Cardiac muscle cell (in vitro differentiated cells and primary cell): Measurements from ENCODE around the gene EPHA8. TPM values are rescaled to one million over a fixed set of nuclear protein-coding genes. Genes with fewer than 3 reads are reported as not detected.

Experiments used
- DNase-seq, 2 donors: peaks; one replicate each; pipeline versions ENCODE4 v3.0.0 to v3.0.0-alpha.2; 2010 to 2017; ENCODE audit warnings: low read depth in 1 of 2, low spot score in 1 of 2
- H3K27ac ChIP-seq: fragments of 200-600 bp; sonication (generic); 2 replicates; pipeline ENCODE4 v1.5.1; 2016
- H3K27me3 ChIP-seq: fragments of 200-600 bp; sonication (generic); 2 replicates; pipeline ENCODE4 v1.6.0; 2016; ENCODE audit warnings: control low read depth
- H3K36me3 ChIP-seq: fragments of 200-600 bp; sonication (generic); 2 replicates; pipeline ENCODE4 v1.5.1; 2016; ENCODE audit warnings: control low read depth
- H3K4me1 ChIP-seq: fragments of 200-600 bp; sonication (generic); 2 replicates; pipeline ENCODE4 v1.8.1; 2017; ENCODE audit warnings: low read depth, mild to moderate bottlenecking, mixed run types
- H3K4me3 ChIP-seq: fragments of 200-600 bp; sonication (generic); 2 replicates; pipeline ENCODE4 v1.5.1; 2016; ENCODE audit warnings: mild to moderate bottlenecking
- H3K9me3 ChIP-seq: fragments of 200-600 bp; sonication (generic); 2 replicates; pipeline ENCODE4 v1.5.1; 2017; ENCODE audit warnings: low read depth, mild to moderate bottlenecking, control low read depth
- polyA plus RNA-seq: library from polyadenylated mRNA; unstranded; fragments of >200 nt; fragmentation: Nextera tagmentation; extraction: Ambion mirVana; gene quantifications from 2 replicates; pipeline ENCODE4 v1.2.1, GENCODE V29; 2016
- total RNA-seq: library from RNA; depleted of rRNA; stranded (reverse); fragments of >200 nt; gene quantifications from 2 replicates; pipeline ENCODE4 v1.2.3, GENCODE V29; 2016
- TF ChIP-seq, protein P1 (sequence below): IDR thresholded peaks from 2 replicates; pipeline ENCODE4 v1.5.1; 2012; ENCODE audit warnings: low read depth, mild to moderate bottlenecking, low read length

EPHA8 gene
- total and polyA plus RNA-seq, 2 experiments from 2014 or later, result 4.7 to 10.9 TPM

DNA sequence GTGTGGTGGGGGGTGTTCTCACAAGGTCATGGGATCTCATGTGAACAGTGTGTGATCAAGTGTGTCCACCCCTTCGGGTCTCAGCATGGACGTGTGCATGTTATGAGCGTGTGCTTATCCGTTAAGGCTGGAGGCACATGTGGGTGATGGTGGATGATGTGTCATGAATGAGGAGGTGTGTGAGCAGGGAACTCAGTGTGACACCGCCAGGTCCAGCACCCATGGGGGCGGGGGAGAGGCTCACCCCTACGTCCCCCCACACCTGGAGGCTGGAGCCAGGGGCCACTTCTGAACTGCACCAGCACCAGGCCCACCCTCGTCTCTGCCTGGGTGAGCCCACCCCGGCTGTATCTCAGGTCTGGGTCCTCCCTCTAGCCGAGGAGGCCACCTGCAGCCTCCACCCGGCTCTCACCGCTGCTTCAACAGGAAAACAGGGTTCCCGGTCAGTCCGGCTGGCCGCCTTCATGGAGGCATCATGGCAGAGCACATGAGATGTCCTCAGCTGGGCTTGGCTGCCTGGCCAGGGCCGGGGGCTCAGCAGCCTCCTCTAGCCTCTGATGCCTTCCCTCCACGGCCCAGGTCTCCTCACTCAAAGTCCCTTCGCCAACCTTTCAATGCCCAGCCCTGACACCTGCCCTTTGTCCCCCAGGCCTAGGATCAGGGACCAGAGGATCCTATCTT, 38.9 kb downstream of the EPHA8 start:
- H3K36me3 ChIP-seq, result no peaks in the 10 kb centered on the region
- no peaks in the 10 kb centered on the region for H3K4me1 ChIP-seq
- no peak overlapping the region for H3K27ac ChIP-seq
- TF ChIP-seq, protein P1, sequence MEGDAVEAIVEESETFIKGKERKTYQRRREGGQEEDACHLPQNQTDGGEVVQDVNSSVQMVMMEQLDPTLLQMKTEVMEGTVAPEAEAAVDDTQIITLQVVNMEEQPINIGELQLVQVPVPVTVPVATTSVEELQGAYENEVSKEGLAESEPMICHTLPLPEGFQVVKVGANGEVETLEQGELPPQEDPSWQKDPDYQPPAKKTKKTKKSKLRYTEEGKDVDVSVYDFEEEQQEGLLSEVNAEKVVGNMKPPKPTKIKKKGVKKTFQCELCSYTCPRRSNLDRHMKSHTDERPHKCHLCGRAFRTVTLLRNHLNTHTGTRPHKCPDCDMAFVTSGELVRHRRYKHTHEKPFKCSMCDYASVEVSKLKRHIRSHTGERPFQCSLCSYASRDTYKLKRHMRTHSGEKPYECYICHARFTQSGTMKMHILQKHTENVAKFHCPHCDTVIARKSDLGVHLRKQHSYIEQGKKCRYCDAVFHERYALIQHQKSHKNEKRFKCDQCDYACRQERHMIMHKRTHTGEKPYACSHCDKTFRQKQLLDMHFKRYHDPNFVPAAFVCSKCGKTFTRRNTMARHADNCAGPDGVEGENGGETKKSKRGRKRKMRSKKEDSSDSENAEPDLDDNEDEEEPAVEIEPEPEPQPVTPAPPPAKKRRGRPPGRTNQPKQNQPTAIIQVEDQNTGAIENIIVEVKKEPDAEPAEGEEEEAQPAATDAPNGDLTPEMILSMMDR, result no peak
- H3K9me3 ChIP-seq, result no peaks in the 10 kb centered on the region
- H3K27me3 ChIP-seq, result peaks cover 61% of the 10 kb centered on the region
- no peak for DNase-seq
- H3K4me3 ChIP-seq, result no peak overlapping the region

GRCh38 chr1:22606161-22606560, 42.9 kb downstream of the EPHA8 start:
- Histone ChIP-seq H3K27me3 (peaks cover 73% of the 10 kb centered on the region), H3K27ac (no peak overlapping the region), H3K4me3 (no peak overlapping the region), H3K36me3 (no peaks in the 10 kb centered on the region), H3K9me3 (no peaks in the 10 kb centered on the region), H3K4me1 (no peaks in the 10 kb centered on the region)
- DNase-seq, result no peak
- TF ChIP-seq, protein P1, result no peak

- DNase-seq, result peak in 1 of 2 donors; percentile 58
- H3K9me3 ChIP-seq, result no peaks in the 10 kb centered on the region
- H3K27ac ChIP-seq, result no peak overlapping the region
- H3K4me1 ChIP-seq, result no peaks in the 10 kb centered on the region
- TF ChIP-seq, protein P1, result no peak
- no peaks in the 10 kb centered on the region for H3K36me3 ChIP-seq
- H3K27me3 ChIP-seq, result peaks cover 73% of the 10 kb centered on the region
- no peak overlapping the region for H3K4me3 ChIP-seq
Measured at GRCh38 chr1:22607154-22607553, 43.9 kb downstream of the EPHA8 start.

DNA sequence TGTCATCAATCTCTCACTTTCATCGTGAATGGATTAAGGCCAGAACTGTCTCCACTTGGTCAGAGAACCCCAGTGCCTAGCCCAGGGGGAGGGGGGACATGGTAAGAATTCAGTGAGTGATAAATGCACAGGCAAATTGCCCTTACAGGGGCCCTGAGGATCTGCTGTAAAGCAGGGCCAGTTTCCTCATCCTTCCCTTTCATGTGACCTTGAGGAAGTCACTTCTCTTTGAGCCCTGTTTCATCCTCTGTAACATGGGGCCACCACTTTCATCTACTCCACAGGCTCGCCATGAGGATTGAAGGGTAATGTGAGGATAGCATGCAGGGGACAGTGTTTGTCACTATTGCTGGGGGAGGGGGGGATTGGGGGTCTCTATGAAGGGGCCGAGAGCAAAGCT, 45.1 kb downstream of the EPHA8 start:
- H3K9me3 ChIP-seq, result no peaks in the 10 kb centered on the region
- peaks cover 73% of the 10 kb centered on the region for H3K27me3 ChIP-seq
- no peak overlapping the region for H3K4me3 ChIP-seq
- H3K27ac ChIP-seq, result no peak overlapping the region
- no peak for DNase-seq
- H3K4me1 ChIP-seq, result no peaks in the 10 kb centered on the region
- no peaks in the 10 kb centered on the region for H3K36me3 ChIP-seq
- TF ChIP-seq, protein P1, result no peak

GRCh38 chr1:22609291-22609690, 46.0 kb downstream of the EPHA8 start:
- no peaks in the 10 kb centered on the region for H3K9me3 ChIP-seq
- H3K4me3 ChIP-seq, result no peak overlapping the region
- peaks cover 73% of the 10 kb centered on the region for H3K27me3 ChIP-seq
- H3K36me3 ChIP-seq, result no peaks in the 10 kb centered on the region
- TF ChIP-seq, protein P1, result no peak
- no peak overlapping the region for H3K27ac ChIP-seq
- DNase-seq, result no peak
- H3K4me1 ChIP-seq, result no peaks in the 10 kb centered on the region

DNA sequence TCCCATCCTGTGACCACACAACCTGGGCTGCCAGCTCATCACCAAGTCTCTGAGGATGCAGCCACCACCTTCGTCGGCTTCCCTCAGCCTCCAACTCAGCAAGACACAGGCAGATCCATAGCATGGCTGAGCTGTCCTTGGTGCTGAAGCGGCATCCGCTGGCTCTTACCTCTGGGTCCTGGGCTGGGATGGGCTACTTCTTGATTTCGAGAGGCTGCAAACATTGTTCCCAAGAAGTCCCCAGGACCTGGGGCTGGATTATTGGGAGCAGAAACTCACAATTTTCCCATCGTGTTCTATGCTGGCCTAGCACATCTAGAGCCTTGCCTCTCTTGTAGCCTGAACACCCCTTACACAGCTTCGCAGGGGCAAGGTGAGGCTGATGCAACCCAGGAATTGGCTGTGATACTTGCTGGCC, 48.2 kb downstream of the EPHA8 start:
- H3K27ac ChIP-seq, result no peak overlapping the region
- peak; percentile 76 to 90 for DNase-seq
- H3K4me3 ChIP-seq, result no peak overlapping the region
- TF ChIP-seq, protein P1, result no peak
- no peaks in the 10 kb centered on the region for H3K9me3 ChIP-seq
- no peaks in the 10 kb centered on the region for H3K4me1 ChIP-seq
- H3K36me3 ChIP-seq, result no peaks in the 10 kb centered on the region
- peaks cover 70% of the 10 kb centered on the region for H3K27me3 ChIP-seq
